Measurements from ENCODE around the gene ARHGEF5.

DNA sequence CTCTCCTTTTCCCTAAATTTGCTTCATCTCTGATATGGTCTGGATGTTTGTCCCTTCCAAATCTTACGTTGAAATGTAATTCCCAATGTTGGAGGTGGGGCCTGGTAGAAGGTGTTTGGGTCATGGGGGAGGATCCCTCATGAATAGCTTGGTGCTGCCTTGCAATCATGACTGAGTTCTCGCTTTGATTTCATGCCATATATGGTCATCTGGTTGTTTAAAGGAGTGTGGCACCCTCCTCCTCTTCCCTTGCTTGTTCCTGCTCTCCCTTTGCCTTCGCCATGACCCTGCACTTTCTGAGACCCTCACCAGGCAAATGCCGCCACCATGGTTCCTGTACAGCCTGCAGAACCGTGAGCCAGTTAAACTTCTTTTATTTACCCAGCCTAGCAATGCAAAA lies 33.7 kb downstream of the ARHGEF5 start:
- no peak for TF ChIP-seq POLR2A (IDR thresholded peaks at IDR 0.05)
- TF ChIP-seq, protein P1, sequence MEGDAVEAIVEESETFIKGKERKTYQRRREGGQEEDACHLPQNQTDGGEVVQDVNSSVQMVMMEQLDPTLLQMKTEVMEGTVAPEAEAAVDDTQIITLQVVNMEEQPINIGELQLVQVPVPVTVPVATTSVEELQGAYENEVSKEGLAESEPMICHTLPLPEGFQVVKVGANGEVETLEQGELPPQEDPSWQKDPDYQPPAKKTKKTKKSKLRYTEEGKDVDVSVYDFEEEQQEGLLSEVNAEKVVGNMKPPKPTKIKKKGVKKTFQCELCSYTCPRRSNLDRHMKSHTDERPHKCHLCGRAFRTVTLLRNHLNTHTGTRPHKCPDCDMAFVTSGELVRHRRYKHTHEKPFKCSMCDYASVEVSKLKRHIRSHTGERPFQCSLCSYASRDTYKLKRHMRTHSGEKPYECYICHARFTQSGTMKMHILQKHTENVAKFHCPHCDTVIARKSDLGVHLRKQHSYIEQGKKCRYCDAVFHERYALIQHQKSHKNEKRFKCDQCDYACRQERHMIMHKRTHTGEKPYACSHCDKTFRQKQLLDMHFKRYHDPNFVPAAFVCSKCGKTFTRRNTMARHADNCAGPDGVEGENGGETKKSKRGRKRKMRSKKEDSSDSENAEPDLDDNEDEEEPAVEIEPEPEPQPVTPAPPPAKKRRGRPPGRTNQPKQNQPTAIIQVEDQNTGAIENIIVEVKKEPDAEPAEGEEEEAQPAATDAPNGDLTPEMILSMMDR (IDR thresholded peaks at IDR 0.05), result no peak

All from uterus (tissue), 2 donors.